Stimulated activated CD4-positive, alpha-beta T cell treated with anti-CD3 and anti-CD28 coated beads, Interleukin-4, amount 100 ng/mL, for 48 hours (primary cell): ENCODE measurements around the gene NUBPL.

ENCODE experiments used
- DNase-seq, 2 donors: peaks; one replicate each; pipeline ENCODE4 v3.0.0-alpha.2; 2020; ENCODE audit warnings: low read depth in 2 of 2

Gene NUBPL

GRCh38 chr14:31561155-31561846 is at the start of gene NUBPL:
Gene NUBPL, plus strand, starts transcription at chr14:31561404. Its CDS starts 36 bp downstream, at chr14:31561440.
- peak; percentile 93 for DNase-seq

- DNase-seq = no peak
Observed at GRCh38 chr14:31527087-31527486, 34.1 kb upstream of the NUBPL start.

- DNase-seq = no peak
Observed at GRCh38 chr14:31527546-31527945, 33.7 kb upstream of the NUBPL start.

- DNase-seq = no peak
Observed at GRCh38 chr14:31529053-31529452, 32.2 kb upstream of the NUBPL start.

- no peak for DNase-seq
Observed at GRCh38 chr14:31530136-31530535, 31.1 kb upstream of the NUBPL start.

GRCh38 chr14:31536201-31536960 is 24.8 kb upstream of the NUBPL start:
- DNase-seq = no peak

GRCh38 chr14:31541702-31542101 is 19.5 kb upstream of the NUBPL start:
- DNase-seq = no peak

GRCh38 chr14:31543969-31544799 is 17.0 kb upstream of the NUBPL start:
- no peak for DNase-seq

- no peak for DNase-seq
Observed at GRCh38 chr14:31544816-31545215, 16.4 kb upstream of the NUBPL start.

GRCh38 chr14:31545328-31545727 is 15.9 kb upstream of the NUBPL start:
- DNase-seq = no peak

- no peak for DNase-seq
Observed at GRCh38 chr14:31549817-31550216, 11.4 kb upstream of the NUBPL start.

- DNase-seq = no peak
Observed at GRCh38 chr14:31550589-31550988, 10.6 kb upstream of the NUBPL start.

GRCh38 chr14:31556191-31556590 is 5.0 kb upstream of the NUBPL start:
- DNase-seq = no peak

- no peak for DNase-seq
Observed at GRCh38 chr14:31559939-31560338, 1.3 kb upstream of the NUBPL start.

- no peak for DNase-seq
Observed at GRCh38 chr14:31560759-31561154, 447 bp upstream of the NUBPL start.

- no peak for DNase-seq
Observed at GRCh38 chr14:31564194-31564593, 3.0 kb downstream of the NUBPL start.

GRCh38 chr14:31566456-31566855 is 5.3 kb downstream of the NUBPL start:
- DNase-seq = no peak

GRCh38 chr14:31567655-31568054 is 6.5 kb downstream of the NUBPL start:
- DNase-seq = no peak

GRCh38 chr14:31568161-31568560 is 7.0 kb downstream of the NUBPL start:
- DNase-seq = no peak

- DNase-seq = no peak
Observed at GRCh38 chr14:31568671-31569070, 7.5 kb downstream of the NUBPL start.

- no peak for DNase-seq
Observed at GRCh38 chr14:31572955-31573354, 11.8 kb downstream of the NUBPL start.

GRCh38 chr14:31576949-31577348 is 15.7 kb downstream of the NUBPL start:
- DNase-seq = no peak
